SK-N-SH (cell line): ENCODE results near the gene CRYBG3. TPM values are rescaled to one million over a fixed set of nuclear protein-coding genes. Genes with fewer than 3 reads are reported as not detected.

Source experiments
- CTCF ChIA-PET: fragments of 300-600, 350-600 bp; formaldehyde crosslinking; extraction: SDS; loops from one replicate; lab custom pipeline; 2021; lab: Yijun Ruan, JAX
- POLR2A ChIA-PET: fragments of 350-600 bp; sonication (Branson Sonifier 250); formaldehyde crosslinking; extraction: SDS; loops from one replicate; lab custom pipeline; 2020; ENCODE audit warnings: antibody characterized with exemption, inconsistent platforms; lab: Yijun Ruan, JAX
- DNase-seq: peaks from one replicate; pipeline ENCODE4 v3.0.0; 2012
- H2AFZ ChIP-seq: fragments of 200-600 bp; sonication (generic); 2 replicates; pipeline ENCODE4 v1.8.1; 2016; ENCODE audit warnings: antibody characterized with exemption, mild to moderate bottlenecking, low read depth
- H3F3A ChIP-seq: fragments of 200-600 bp; sonication (generic); replicated peaks from 2 replicates; pipeline ENCODE3; 2016; ENCODE audit warnings: antibody characterized with exemption, mild to moderate bottlenecking; ENCODE audit not compliant: insufficient read depth
- H3K27ac ChIP-seq, 2 experiments: fragments of 200-500 bp in 1 of 2; fragments of 200-600 bp in 1 of 2; sonication (Bioruptor generic) in 1 of 2; sonication (generic), shearing (Covaris generic) in 1 of 2; 2 replicates each; pipeline versions ENCODE4 v1.5.1 to v1.6.1; 2014 to 2016; ENCODE audit warnings: low read depth in 2 of 2, inconsistent platforms in 1 of 2, low read length in 1 of 2, mild to moderate bottlenecking in 1 of 2, mixed read lengths in 1 of 2
- H3K27me3 ChIP-seq: fragments of 200-600 bp; sonication (generic), shearing (Covaris generic); 2 replicates; pipeline ENCODE4 v1.6.1; 2016; ENCODE audit warnings: mixed run types; ENCODE audit not compliant: insufficient read depth
- H3K36me3 ChIP-seq, 2 experiments: fragments of 200-500 bp in 1 of 2; fragments of 200-600 bp in 1 of 2; sonication (Bioruptor generic) in 1 of 2; sonication (generic) in 1 of 2; replicated peaks in 1 of 2; 2 replicates each; pipeline versions ENCODE3 to v1.5.1; 2014 to 2016; ENCODE audit warnings: low read length in 1 of 2, mild to moderate bottlenecking in 1 of 2; ENCODE audit not compliant: insufficient read depth in 2 of 2, control insufficient read depth in 1 of 2
- H3K4me1 ChIP-seq, 2 experiments: fragments of 200-500 bp in 1 of 2; fragments of 200-600 bp in 1 of 2; sonication (Bioruptor generic) in 1 of 2; sonication (generic), shearing (Covaris generic) in 1 of 2; 2 replicates each; pipeline versions ENCODE4 v1.5.1 to v1.6.1; 2014 to 2016; ENCODE audit warnings: low read depth in 1 of 2, low read length in 1 of 2, mixed run types in 1 of 2; ENCODE audit not compliant: insufficient read depth in 2 of 2, control insufficient read depth in 1 of 2
- H3K4me2 ChIP-seq: fragments of 200-600 bp; sonication (generic), shearing (Covaris generic); 2 replicates; pipeline ENCODE4 v1.6.1; 2017; ENCODE audit warnings: mixed run types
- H3K4me3 ChIP-seq, 2 experiments: fragments of 200-500 bp in 1 of 2; fragments of 200-600 bp in 1 of 2; sonication (Bioruptor generic) in 1 of 2; sonication (generic), shearing (Covaris generic) in 1 of 2; 2 replicates each; pipeline versions ENCODE4 v1.5.1 to v1.8.1; 2014 to 2016; ENCODE audit warnings: low read depth in 2 of 2, inconsistent platforms in 1 of 2, low read length in 1 of 2, mild to moderate bottlenecking in 1 of 2, mixed read lengths in 1 of 2, moderate library complexity in 1 of 2
- H3K79me2 ChIP-seq: fragments of 200-600 bp; sonication (generic); 2 replicates; pipeline ENCODE4 v1.8.1; 2017; ENCODE audit warnings: mild to moderate bottlenecking; ENCODE audit not compliant: insufficient read depth
- H3K9ac ChIP-seq: fragments of 200-600 bp; sonication (generic); 2 replicates; pipeline ENCODE4 v1.6.1; 2017; ENCODE audit warnings: mixed run types
- H3K9me2 ChIP-seq: fragments of 200-600 bp; sonication (generic); 2 replicates; pipeline ENCODE4 v1.6.1; 2017; ENCODE audit warnings: mixed run types
- H3K9me3 ChIP-seq: fragments of 200-600 bp; sonication (generic); 2 replicates; pipeline ENCODE4 v1.6.1; 2017; ENCODE audit warnings: mixed run types, mild to moderate bottlenecking, moderate library complexity
- H4K20me1 ChIP-seq: fragments of 200-600 bp; sonication (generic); 2 replicates; pipeline ENCODE4 v1.6.1; 2017; ENCODE audit warnings: mild to moderate bottlenecking, mixed run types; ENCODE audit not compliant: insufficient read depth
- EZH2phosphoT487 ChIP-seq: fragments of 200-600 bp; sonication (generic); IDR thresholded peaks from 2 replicates; pipeline ENCODE4 v1.6.1; 2017; ENCODE audit warnings: low read depth, mixed run types, mild to moderate bottlenecking, antibody characterized with exemption, moderate library complexity, borderline replicate concordance
- JUND ChIP-seq: IDR thresholded peaks from 2 replicates; pipeline ENCODE4 v1.4.0; 2012
- NFIC ChIP-seq: IDR thresholded peaks from 2 replicates; pipeline ENCODE4 v1.4.0; 2012; ENCODE audit warnings: borderline replicate concordance
- POLR2AphosphoS5 ChIP-seq: IDR thresholded peaks from 2 replicates; pipeline ENCODE4 v1.6.1; 2012; ENCODE audit warnings: low read depth, low read length
- RAD21 ChIP-seq: IDR thresholded peaks from 2 replicates; pipeline ENCODE4 v1.6.1; 2012; ENCODE audit warnings: mild to moderate bottlenecking, low read length
- RFX5 ChIP-seq: IDR thresholded peaks from 2 replicates; pipeline ENCODE4 v1.6.1; 2012; ENCODE audit warnings: mild to moderate bottlenecking, improper control_type of control experiment, low read length
- RXRA ChIP-seq: IDR thresholded peaks from 2 replicates; pipeline ENCODE4 v1.4.0; 2012; ENCODE audit warnings: low read depth, mild to moderate bottlenecking, borderline replicate concordance
- SMC3 ChIP-seq: IDR thresholded peaks from 2 replicates; pipeline ENCODE4 v1.6.1; 2012; ENCODE audit warnings: low read depth, low read length, improper control_type of control experiment
- TEAD4 ChIP-seq: IDR thresholded peaks from 2 replicates; pipeline ENCODE4 v1.4.0; 2012; ENCODE audit warnings: mild to moderate bottlenecking, borderline replicate concordance; ENCODE audit not compliant: insufficient read depth
- YY1 ChIP-seq: IDR thresholded peaks from 2 replicates; pipeline ENCODE4 v1.4.0; 2012; ENCODE audit warnings: low read depth, mild to moderate bottlenecking
- WGBS: methylation state at CpG from one replicate; pipeline ENCODE4 v1.1.6; 2017; ENCODE audit warnings: low lambda C conversion rate; 5-methylcytosine and 5-hydroxymethylcytosine counted together
- polyA plus RNA-seq, 3 experiments: library from polyadenylated mRNA; depleted of rRNA; stranded (reverse); fragments of >200 nt; gene quantifications; 2 replicates each; pipeline ENCODE4 v1.2.3, GENCODE V29; 2012
- TF ChIP-seq, protein P1 (sequence below): fragments of 200-600 bp; sonication (generic); IDR thresholded peaks from 2 replicates; pipeline ENCODE4 v1.6.1; 2017; ENCODE audit warnings: antibody characterized with exemption, mild to moderate bottlenecking, moderate library complexity
- TF ChIP-seq, protein P2 (sequence below): IDR thresholded peaks from 2 replicates; pipeline ENCODE4 v1.4.0; 2012; ENCODE audit warnings: low read depth, borderline replicate concordance
- TF ChIP-seq, protein P3 (sequence below): IDR thresholded peaks from 2 replicates; pipeline ENCODE4 v1.6.1; 2012; ENCODE audit warnings: mild to moderate bottlenecking, low read depth, low read length, moderate library complexity
- TF ChIP-seq, protein P4 (sequence below): IDR thresholded peaks from 2 replicates; pipeline ENCODE4 v1.4.0; 2012; ENCODE audit warnings: low read depth, borderline replicate concordance
- TF ChIP-seq, protein P5 (sequence below): fragments of 150-350 bp; IDR thresholded peaks from 2 replicates; pipeline ENCODE4 v1.6.1; 2017; ENCODE audit warnings: antibody characterized with exemption, low read length, low read depth, borderline replicate concordance

Gene CRYBG3
- polyA plus RNA-seq, 1 of the 3 experiments (the other 2 are of a cell fraction) = 2.4 TPM

DNA sequence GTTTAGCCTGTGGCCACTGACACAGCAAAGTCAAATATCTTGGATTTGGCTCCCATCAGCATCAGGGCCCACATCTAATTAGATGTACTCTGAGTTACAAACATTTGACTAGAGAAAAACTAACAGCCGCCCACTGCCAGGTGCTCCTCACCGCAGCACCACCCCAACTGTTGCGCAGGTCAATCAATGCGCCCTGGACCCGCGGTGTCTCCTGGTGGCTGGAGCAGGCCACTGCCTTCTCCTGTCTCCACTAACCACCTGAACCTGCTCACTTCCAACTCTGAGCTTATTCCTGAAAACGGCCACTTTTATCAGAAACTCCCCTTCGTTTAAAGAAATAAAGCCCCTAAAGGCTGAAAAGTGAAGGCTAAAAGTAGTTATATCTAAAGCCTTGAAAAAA lies 146.2 kb downstream of the CRYBG3 start:
- H3F3A ChIP-seq = no peaks in the 10 kb centered on the region
- no peak overlapping the region for H3K27ac ChIP-seq
- no peak overlapping the region for H3K4me3 ChIP-seq
- H3K27me3 ChIP-seq = no peaks in the 10 kb centered on the region
- peaks cover 11% of the 10 kb centered on the region; the same call in 1 of the 2 replicates for H3K79me2 ChIP-seq
- peaks cover 7 to 10% of the 10 kb centered on the region in 2 experiments; a peak in 3 of 4 replicates for H3K4me1 ChIP-seq
- ChIA-PET POLR2A (no interaction called here), CTCF (interaction anchor here (0.7 to 1.2 kb wide), 3 partner anchors 16 to 146 kb away, joined by 3 to 5 read pairs (median 3); partner anchors contain the start of gene CRYBG3)
- H3K4me2 ChIP-seq = no peak overlapping the region
- H3K9ac ChIP-seq = no peak overlapping the region
- H3K36me3 ChIP-seq = peaks cover 16 to 25% of the 10 kb centered on the region in 2 experiments
- H2AFZ ChIP-seq = no peak overlapping the region
- no peaks in the 10 kb centered on the region for H3K9me2 ChIP-seq
- WGBS = 99% methylated on average over 8 of the region's 8 CpGs
- no peaks in the 10 kb centered on the region for H3K9me3 ChIP-seq
- TF ChIP-seq TEAD4 (no peak), SMC3 (no peak), RAD21 (0 out of 2 replicates have a peak, but pooled peaks have one; percentile 8)
- TF ChIP-seq, protein P1, sequence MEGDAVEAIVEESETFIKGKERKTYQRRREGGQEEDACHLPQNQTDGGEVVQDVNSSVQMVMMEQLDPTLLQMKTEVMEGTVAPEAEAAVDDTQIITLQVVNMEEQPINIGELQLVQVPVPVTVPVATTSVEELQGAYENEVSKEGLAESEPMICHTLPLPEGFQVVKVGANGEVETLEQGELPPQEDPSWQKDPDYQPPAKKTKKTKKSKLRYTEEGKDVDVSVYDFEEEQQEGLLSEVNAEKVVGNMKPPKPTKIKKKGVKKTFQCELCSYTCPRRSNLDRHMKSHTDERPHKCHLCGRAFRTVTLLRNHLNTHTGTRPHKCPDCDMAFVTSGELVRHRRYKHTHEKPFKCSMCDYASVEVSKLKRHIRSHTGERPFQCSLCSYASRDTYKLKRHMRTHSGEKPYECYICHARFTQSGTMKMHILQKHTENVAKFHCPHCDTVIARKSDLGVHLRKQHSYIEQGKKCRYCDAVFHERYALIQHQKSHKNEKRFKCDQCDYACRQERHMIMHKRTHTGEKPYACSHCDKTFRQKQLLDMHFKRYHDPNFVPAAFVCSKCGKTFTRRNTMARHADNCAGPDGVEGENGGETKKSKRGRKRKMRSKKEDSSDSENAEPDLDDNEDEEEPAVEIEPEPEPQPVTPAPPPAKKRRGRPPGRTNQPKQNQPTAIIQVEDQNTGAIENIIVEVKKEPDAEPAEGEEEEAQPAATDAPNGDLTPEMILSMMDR = peak; percentile 17; the same call in 1 of the 2 replicates
- H4K20me1 ChIP-seq = no peaks in the 10 kb centered on the region
- no peak for DNase-seq

DNA sequence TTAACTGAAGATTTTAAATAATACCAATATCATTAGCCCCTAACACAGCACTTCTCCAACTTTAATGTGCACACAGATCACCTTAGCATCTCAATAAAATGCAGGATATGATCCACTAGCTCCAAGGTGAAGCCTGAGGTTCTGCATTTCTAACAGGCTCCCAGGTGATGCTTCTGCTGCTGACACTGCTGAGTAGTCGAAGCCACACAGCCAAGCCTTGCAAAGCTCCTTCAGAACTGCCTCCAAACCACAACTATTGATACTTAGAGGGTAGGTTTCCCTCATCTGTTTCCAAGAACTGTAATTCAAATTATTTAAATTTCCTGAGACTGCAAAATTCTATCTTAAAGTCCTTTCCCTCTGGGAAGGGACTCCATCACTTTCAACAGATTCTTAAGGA lies 146.6 kb downstream of the CRYBG3 start:
- peaks cover 11% of the 10 kb centered on the region; the same call in 1 of the 2 replicates for H3K79me2 ChIP-seq
- no peaks in the 10 kb centered on the region for H3K9me2 ChIP-seq
- H3K27me3 ChIP-seq = no peaks in the 10 kb centered on the region
- no peak overlapping the region for H3K27ac ChIP-seq
- no peaks in the 10 kb centered on the region for H3F3A ChIP-seq
- H4K20me1 ChIP-seq = no peaks in the 10 kb centered on the region
- H3K4me1 ChIP-seq = peaks cover 7 to 12% of the 10 kb centered on the region in 2 experiments; a peak in 3 of 4 replicates
- no peak for DNase-seq
- no peak overlapping the region for H3K9ac ChIP-seq
- POLR2A ChIA-PET = no interaction called here
- no peak overlapping the region for H2AFZ ChIP-seq
- H3K4me2 ChIP-seq = no peak overlapping the region
- H3K36me3 ChIP-seq = peaks cover 16 to 23% of the 10 kb centered on the region in 2 experiments
- WGBS = 88% methylated on average over 1 of the region's 1 CpG
- TF ChIP-seq, protein P2, sequence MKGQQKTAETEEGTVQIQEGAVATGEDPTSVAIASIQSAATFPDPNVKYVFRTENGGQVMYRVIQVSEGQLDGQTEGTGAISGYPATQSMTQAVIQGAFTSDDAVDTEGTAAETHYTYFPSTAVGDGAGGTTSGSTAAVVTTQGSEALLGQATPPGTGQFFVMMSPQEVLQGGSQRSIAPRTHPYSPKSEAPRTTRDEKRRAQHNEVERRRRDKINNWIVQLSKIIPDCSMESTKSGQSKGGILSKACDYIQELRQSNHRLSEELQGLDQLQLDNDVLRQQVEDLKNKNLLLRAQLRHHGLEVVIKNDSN = no peak
- TF ChIP-seq YY1 (no peak), POLR2AphosphoS5 (no peak), NFIC (no peak), RFX5 (no peak), RAD21 (no peak), JUND (no peak), EZH2phosphoT487 (no peak), SMC3 (no peak), RXRA (no peak)
- TF ChIP-seq, protein P3, sequence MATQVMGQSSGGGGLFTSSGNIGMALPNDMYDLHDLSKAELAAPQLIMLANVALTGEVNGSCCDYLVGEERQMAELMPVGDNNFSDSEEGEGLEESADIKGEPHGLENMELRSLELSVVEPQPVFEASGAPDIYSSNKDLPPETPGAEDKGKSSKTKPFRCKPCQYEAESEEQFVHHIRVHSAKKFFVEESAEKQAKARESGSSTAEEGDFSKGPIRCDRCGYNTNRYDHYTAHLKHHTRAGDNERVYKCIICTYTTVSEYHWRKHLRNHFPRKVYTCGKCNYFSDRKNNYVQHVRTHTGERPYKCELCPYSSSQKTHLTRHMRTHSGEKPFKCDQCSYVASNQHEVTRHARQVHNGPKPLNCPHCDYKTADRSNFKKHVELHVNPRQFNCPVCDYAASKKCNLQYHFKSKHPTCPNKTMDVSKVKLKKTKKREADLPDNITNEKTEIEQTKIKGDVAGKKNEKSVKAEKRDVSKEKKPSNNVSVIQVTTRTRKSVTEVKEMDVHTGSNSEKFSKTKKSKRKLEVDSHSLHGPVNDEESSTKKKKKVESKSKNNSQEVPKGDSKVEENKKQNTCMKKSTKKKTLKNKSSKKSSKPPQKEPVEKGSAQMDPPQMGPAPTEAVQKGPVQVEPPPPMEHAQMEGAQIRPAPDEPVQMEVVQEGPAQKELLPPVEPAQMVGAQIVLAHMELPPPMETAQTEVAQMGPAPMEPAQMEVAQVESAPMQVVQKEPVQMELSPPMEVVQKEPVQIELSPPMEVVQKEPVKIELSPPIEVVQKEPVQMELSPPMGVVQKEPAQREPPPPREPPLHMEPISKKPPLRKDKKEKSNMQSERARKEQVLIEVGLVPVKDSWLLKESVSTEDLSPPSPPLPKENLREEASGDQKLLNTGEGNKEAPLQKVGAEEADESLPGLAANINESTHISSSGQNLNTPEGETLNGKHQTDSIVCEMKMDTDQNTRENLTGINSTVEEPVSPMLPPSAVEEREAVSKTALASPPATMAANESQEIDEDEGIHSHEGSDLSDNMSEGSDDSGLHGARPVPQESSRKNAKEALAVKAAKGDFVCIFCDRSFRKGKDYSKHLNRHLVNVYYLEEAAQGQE = no peak
- TF ChIP-seq, protein P4, sequence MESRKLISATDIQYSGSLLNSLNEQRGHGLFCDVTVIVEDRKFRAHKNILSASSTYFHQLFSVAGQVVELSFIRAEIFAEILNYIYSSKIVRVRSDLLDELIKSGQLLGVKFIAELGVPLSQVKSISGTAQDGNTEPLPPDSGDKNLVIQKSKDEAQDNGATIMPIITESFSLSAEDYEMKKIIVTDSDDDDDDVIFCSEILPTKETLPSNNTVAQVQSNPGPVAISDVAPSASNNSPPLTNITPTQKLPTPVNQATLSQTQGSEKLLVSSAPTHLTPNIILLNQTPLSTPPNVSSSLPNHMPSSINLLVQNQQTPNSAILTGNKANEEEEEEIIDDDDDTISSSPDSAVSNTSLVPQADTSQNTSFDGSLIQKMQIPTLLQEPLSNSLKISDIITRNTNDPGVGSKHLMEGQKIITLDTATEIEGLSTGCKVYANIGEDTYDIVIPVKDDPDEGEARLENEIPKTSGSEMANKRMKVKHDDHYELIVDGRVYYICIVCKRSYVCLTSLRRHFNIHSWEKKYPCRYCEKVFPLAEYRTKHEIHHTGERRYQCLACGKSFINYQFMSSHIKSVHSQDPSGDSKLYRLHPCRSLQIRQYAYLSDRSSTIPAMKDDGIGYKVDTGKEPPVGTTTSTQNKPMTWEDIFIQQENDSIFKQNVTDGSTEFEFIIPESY = no peak
- TF ChIP-seq, protein P5, sequence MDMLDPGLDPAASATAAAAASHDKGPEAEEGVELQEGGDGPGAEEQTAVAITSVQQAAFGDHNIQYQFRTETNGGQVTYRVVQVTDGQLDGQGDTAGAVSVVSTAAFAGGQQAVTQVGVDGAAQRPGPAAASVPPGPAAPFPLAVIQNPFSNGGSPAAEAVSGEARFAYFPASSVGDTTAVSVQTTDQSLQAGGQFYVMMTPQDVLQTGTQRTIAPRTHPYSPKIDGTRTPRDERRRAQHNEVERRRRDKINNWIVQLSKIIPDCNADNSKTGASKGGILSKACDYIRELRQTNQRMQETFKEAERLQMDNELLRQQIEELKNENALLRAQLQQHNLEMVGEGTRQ = no peak
- TF ChIP-seq, all 33 proteins: peak for 0
- Histone ChIP-seq H3K4me3 (no peak overlapping the region), H3K9me3 (no peaks in the 10 kb centered on the region)
- CTCF ChIA-PET = interaction anchor here (1.0 to 1.2 kb wide), 2 partner anchors 17 to 146 kb away, joined by 3 to 5 read pairs; partner anchors contain the start of gene CRYBG3
